T-helper 1 cell (primary cell): Measurements from ENCODE around the gene SIPA1L2.

Experiments
- DNase-seq, 5 donors: peaks; one replicate each; pipeline ENCODE4 v3.0.0-alpha.2; 2012 to 2020

The SIPA1L2 gene

GRCh38 chr1:232643251-232643650 is 13.3 kb upstream of the SIPA1L2 start:
- DNase-seq, result no peak

GRCh38 chr1:232641507-232641906 is 11.6 kb upstream of the SIPA1L2 start:
- DNase-seq, result no peak

DNA sequence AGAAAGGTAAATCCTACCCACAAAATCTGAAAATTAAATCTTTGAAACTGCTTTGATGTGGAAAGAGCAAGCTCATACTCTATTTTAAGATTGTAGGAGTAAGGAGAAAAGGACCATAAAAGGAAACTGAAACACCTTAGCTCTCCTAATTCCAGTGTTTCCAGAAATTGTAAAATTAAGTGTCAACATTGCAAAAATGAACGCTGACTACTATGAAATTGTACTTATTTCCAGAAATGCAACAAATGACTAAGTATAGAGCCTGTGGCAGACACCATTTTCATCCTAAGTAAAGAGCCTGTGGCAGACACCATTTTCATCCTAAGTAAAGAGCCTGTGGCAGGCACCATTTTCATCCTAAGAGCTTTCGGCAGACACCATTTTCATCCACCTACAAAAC is 6.9 kb upstream of the SIPA1L2 start:
- no peak for DNase-seq

- DNase-seq, result peak in 1 of 5 donors; percentile 49
Observed at GRCh38 chr1:232635778-232636356, 5.9 kb upstream of the SIPA1L2 start.

- DNase-seq, result no peak
Observed at GRCh38 chr1:232635279-232635678, 5.3 kb upstream of the SIPA1L2 start.

DNA sequence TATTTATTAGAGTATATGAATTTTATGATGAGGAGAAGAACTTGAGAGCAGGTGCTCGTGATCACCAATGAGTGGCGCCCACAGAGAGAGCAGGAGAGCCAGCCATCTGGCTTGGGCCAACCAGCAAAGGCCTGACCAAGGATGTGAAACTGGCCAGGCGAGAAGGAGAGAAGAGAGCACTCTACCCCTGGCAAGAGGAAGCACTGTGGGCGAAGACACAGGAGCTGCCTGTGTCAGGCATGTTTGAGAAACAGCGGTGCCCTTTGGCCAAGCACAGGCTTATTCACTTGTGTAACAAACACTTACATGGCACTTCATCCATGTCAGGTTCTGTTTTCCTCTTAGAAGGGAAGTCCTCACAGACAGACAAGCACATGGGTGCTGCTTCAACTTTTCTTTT is 4.2 kb upstream of the SIPA1L2 start:
- no peak for DNase-seq

DNA sequence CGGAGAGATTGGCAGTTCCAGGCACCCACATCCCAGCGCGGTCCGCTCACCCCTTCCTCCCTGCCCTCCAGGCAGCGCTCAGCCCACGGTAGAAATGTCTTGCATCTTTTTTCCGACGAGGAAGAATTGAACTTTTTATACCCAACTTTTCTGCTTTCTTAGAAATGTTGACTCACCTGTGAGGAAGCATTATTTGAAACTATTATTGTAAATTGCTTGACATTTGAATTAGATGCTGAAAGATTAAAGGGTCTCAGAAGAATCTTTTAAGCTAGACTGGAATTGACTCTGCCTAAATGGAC is 912 bp upstream of the SIPA1L2 start:
- DNase-seq, result no peak

- peak in 3 of 5 donors; percentile 3 to 14 (median 3) for DNase-seq
Observed at GRCh38 chr1:232629250-232630046, 485 bp downstream of the SIPA1L2 start.

- DNase-seq, result peak in 1 of 5 donors; percentile 32
Observed at GRCh38 chr1:232628335-232629249, 1.3 kb downstream of the SIPA1L2 start.

DNA sequence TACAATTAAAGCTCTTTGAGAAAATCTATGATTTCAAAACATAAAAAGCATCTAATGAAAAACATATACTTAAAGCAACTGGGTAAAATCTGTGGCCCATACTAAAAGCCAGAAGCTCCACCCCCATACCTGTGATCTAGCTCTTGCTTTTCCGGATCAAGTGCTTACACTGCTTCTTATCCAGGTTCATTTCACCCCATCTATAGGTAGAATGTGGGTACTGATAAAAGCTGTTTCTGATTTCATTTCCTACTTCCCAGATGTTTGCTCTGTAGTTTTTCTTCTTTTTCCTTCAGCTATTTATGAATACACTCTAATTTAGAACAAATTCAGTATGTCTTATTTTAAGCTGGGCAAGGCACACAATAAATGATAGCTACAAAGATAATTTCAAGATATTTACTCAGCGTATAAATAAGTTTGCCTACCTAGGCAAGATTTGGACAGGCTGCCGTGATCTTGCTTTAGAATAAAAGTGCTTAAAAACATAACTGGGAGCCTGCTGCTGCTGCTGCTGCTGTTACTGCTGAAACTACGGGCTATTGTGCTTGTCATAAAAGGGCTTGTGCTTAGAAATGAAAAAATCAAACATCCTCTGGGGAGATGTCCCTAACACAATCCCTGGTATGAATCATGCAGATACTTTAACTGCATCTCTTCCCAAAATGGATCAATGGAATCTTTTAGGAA is 2.1 kb downstream of the SIPA1L2 start:
- DNase-seq, result peak in 2 of 5 donors; percentile 22 to 59

DNA sequence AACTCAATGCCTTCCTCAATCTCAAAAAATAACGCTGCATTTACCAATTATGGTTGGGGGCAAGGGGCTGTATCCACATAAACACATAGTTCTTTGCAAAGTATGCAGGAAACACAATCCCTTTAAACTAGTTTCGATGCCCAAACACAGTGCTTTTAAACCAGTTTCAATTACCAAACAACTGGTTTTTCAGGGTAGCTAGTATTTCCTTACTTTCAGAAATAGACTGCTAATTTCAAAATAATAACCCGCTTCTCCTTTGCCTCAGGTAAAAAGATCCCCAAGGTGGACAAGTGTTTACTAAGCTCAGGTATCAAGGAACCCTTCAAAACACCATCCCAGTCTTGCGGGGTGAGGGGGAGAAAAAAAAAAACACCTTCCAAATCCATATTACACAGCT is 2.8 kb downstream of the SIPA1L2 start:
- DNase-seq, result no peak

- DNase-seq, result no peak
Observed at GRCh38 chr1:232626452-232626851, 3.5 kb downstream of the SIPA1L2 start.

DNA sequence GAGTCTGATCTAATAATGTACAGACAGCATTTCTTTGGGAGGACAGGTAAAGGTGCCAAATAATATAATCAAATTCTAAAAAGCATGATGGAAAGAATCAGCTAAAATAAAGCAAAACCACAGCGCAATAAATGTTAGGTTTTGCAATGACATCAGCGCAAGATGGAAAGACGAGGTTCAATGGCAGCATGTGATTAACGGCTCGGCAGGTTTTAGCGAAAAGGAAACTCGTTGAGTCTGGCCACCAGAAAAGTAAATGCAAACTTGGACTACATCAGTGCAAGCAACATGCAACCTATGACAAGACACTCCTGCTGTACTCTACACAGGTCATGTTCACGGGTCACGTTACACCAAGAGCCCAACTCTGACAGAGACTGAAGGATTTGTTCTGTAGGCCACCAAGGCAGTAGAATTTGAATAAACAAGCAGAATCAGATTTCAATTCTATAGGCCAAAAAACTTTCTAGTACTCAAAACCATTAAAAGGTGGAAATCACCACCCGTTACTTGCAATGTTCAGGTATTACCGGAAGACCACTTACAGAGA is 4.5 kb downstream of the SIPA1L2 start:
- no peak for DNase-seq

- no peak for DNase-seq
Observed at GRCh38 chr1:232624546-232625281, 5.2 kb downstream of the SIPA1L2 start.

DNA sequence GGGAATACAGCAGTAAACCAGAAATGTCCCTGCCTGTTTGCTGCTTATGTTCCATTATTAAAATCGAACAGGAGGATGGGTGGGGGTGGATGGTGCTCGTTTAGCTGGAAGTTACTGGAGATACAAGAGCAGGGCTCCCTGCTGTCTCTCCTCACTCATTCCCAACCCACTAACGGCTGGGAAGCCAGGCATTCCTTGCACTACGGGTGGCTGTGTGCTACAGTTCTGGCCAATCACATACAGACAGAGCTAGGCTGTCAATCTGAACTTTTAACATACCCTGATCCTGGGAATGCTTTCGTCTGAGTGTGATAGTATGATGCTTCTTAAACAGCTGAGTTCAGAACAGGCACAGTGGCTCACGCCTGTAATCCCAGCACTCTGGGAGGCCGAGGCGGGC is 7.0 kb downstream of the SIPA1L2 start:
- DNase-seq, result no peak

DNA sequence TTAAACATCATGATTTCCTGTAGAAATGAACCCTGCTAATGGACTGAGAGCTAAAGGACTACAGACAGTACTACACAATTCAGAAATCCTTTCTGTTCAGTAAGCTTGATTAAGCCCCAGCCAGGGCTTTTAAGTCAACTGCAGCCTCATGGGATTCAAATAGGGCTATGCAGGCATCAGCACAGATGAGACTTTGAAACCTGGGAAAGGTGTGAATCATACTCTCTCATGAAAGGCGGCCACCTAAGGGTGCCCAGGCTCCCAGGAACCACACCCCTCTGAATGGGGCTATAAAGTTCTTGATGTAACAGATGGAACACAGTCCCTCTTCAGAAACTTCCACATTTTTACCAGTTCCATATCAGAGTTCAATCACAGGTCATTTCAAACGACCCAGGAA is 7.6 kb downstream of the SIPA1L2 start:
- DNase-seq, result no peak

GRCh38 chr1:232621050-232621449 is 8.9 kb downstream of the SIPA1L2 start:
- DNase-seq, result no peak

GRCh38 chr1:232620356-232620969 is 9.5 kb downstream of the SIPA1L2 start:
- no peak for DNase-seq

DNA sequence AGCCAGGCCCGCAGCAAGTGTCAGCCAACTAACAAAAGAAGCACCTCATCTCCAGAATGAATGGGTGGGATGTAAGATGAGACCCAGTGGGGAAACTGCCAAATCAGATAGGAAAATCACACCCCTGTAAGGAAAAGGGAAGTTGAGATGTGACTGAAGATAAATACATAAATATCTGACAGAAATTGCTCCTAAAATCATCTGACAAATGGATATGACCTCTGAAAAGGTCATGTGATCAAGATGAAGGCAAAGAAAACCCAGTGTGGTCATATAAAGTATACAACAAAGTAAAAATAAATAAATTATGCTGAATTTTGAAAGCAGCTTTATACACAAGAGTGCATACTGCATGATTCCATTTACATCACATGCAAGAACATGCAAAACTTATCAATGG is 12.7 kb downstream of the SIPA1L2 start:
- no peak for DNase-seq

GRCh38 chr1:232615306-232615800 is 14.6 kb downstream of the SIPA1L2 start:
- no peak for DNase-seq

DNA sequence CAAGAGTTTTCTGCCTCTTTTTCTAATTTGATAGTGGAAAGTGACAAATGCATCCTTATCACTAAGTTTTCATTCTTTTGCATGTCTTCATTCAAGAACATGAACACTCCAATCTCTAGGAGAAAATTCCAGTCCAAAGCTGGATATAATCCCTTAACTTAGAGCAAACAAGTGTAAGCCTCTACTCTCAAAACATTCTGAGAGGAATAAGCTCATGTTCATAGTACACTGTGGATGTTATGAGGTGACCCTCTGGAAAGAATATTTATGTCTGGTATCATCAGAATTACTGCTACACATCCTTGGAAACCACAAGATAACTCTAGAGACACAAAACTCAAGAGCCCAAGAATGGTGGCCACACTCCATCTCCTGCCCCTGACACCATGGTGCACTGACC is 15.1 kb downstream of the SIPA1L2 start:
- no peak for DNase-seq
